ENCODE results near the gene CNTNAP5. TPM values are rescaled to one million over a fixed set of nuclear protein-coding genes. Genes with fewer than 3 reads are reported as not detected.

Gene CNTNAP5
- total and polyA plus RNA-seq, 4 donors = not detected

DNA sequence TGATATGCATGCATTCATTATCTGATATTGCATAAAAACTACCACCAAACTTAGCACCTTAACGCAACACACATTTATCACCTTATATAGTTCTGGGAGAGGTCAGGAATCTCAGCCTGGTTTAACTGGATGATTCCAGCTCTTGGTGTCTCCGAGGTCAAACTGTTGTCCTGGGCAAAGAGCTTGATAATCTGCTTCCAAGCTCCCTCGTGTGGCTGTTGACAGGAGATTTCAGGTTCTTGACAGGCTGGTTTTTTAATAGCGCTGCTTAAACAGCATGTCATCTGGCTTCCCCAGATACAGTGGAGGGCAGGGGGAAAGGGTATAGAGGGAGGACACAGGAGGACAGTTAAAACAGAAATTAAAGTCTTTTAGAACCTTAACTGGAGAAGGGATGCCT is 785.0 kb downstream of the CNTNAP5 start:
- H3K27ac ChIP-seq (ENCODE audit: low read depth in 1 of 2, low read length in 2 of 2) = no peak overlapping the region
- no peaks in the 10 kb centered on the region for H3K9me3 ChIP-seq (ENCODE audit: control insufficient read depth in 4 of 4, low read length in 3 of 4)
- TF ChIP-seq FOXA2 (IDR thresholded peaks at IDR 0.05) (no peak), JUND (IDR thresholded peaks at IDR 0.05) (no peak), RAD21 (IDR thresholded peaks at IDR 0.05) (peak; percentile 82 to 86), TAF1 (conservative IDR thresholded peaks at IDR 0.05) (no peak), HNF4A (conservative IDR thresholded peaks at IDR 0.05) (peak in 1 of 2 donors; percentile 21), SP1 (IDR thresholded peaks at IDR 0.05) (no peak), RXRA (IDR thresholded peaks at IDR 0.05) (peak; percentile 15 to 43)
- TF ChIP-seq, protein P1, sequence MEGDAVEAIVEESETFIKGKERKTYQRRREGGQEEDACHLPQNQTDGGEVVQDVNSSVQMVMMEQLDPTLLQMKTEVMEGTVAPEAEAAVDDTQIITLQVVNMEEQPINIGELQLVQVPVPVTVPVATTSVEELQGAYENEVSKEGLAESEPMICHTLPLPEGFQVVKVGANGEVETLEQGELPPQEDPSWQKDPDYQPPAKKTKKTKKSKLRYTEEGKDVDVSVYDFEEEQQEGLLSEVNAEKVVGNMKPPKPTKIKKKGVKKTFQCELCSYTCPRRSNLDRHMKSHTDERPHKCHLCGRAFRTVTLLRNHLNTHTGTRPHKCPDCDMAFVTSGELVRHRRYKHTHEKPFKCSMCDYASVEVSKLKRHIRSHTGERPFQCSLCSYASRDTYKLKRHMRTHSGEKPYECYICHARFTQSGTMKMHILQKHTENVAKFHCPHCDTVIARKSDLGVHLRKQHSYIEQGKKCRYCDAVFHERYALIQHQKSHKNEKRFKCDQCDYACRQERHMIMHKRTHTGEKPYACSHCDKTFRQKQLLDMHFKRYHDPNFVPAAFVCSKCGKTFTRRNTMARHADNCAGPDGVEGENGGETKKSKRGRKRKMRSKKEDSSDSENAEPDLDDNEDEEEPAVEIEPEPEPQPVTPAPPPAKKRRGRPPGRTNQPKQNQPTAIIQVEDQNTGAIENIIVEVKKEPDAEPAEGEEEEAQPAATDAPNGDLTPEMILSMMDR (IDR thresholded peaks at IDR 0.05; ENCODE audit: low read depth, low read length, missing input control) = peak; percentile 42
- TF ChIP-seq, protein P2, sequence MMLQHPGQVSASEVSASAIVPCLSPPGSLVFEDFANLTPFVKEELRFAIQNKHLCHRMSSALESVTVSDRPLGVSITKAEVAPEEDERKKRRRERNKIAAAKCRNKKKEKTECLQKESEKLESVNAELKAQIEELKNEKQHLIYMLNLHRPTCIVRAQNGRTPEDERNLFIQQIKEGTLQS (IDR thresholded peaks at IDR 0.05) = no peak
- 14% methylated on average over 4 of the region's 4 CpGs for WGBS
- H3K4me3 ChIP-seq (ENCODE audit: low read depth in 1 of 3, low read length in 3 of 3) = no peak overlapping the region
- H3K9ac ChIP-seq (ENCODE audit: low read depth in 1 of 2, low read length in 2 of 2) = no peak overlapping the region
- no peaks in the 10 kb centered on the region for H3K4me1 ChIP-seq (ENCODE audit: control insufficient read depth in 4 of 4, insufficient read depth in 4 of 4, low read length in 3 of 4)
- no peaks in the 10 kb centered on the region for H3K36me3 ChIP-seq (ENCODE audit: control insufficient read depth in 4 of 4, insufficient read depth in 3 of 4, low read depth in 1 of 4, low read length in 3 of 4)
- H3K27me3 ChIP-seq (ENCODE audit: control insufficient read depth in 4 of 4, insufficient read depth in 4 of 4, low read length in 3 of 4) = no peaks in the 10 kb centered on the region
- DNase-seq (ENCODE audit: low spot score) = no peak

DNA sequence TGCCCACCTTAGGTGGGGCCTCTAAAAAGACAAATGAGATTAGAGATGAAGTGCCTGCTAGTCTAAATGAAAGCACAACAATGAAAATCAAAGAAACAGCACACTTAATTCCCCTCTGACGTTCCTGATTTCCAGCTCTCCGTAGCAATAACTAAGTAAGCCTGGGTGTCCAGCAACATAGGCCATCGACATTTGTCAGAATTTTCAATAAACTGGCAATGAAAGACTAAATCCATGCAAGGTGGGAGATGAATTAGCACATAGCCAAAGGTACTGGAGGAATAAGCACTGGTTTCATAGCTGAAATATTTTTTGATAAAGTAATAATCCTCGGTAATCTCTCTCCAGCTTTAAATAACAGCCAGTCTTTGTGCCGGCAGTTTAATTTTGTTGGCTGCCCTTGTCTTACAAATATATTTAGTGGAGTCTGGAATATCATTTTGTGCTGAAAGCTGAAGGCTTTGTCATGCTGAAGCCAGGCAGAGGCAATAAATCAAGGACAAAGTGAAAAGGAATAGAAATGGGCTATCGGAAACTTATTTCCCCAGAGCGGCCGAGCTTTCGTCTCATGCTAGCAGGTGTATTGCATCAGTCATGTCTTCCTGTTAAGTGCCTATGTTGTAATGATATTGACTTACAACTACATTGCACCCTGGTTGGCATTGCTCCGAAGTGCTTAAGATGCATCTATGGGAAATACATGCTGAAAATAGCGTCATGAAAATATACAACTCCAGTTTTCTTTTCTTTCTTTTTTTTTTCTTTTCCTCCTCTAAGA is 790.1 kb downstream of the CNTNAP5 start:
- TF ChIP-seq, protein P2 (IDR thresholded peaks at IDR 0.05) = no peak
- TF ChIP-seq SP1 (IDR thresholded peaks at IDR 0.05) = no peak
- TF ChIP-seq, protein P3, sequence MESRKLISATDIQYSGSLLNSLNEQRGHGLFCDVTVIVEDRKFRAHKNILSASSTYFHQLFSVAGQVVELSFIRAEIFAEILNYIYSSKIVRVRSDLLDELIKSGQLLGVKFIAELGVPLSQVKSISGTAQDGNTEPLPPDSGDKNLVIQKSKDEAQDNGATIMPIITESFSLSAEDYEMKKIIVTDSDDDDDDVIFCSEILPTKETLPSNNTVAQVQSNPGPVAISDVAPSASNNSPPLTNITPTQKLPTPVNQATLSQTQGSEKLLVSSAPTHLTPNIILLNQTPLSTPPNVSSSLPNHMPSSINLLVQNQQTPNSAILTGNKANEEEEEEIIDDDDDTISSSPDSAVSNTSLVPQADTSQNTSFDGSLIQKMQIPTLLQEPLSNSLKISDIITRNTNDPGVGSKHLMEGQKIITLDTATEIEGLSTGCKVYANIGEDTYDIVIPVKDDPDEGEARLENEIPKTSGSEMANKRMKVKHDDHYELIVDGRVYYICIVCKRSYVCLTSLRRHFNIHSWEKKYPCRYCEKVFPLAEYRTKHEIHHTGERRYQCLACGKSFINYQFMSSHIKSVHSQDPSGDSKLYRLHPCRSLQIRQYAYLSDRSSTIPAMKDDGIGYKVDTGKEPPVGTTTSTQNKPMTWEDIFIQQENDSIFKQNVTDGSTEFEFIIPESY (IDR thresholded peaks at IDR 0.05) = no peak
- no peak for TF ChIP-seq EGR1 (IDR thresholded peaks at IDR 0.05; ENCODE audit: low read depth in 2 of 2)
- TF ChIP-seq YY1 (IDR thresholded peaks at IDR 0.05) = no peak
- no peak for TF ChIP-seq JUND (IDR thresholded peaks at IDR 0.05)
- TF ChIP-seq RAD21 (IDR thresholded peaks at IDR 0.05) = no peak
- no peak for TF ChIP-seq FOXA2 (IDR thresholded peaks at IDR 0.05)
- TF ChIP-seq HNF4A (conservative IDR thresholded peaks at IDR 0.05) = no peak
- no peak for TF ChIP-seq FOXA1 (IDR thresholded peaks at IDR 0.05)
- TF ChIP-seq, protein P4, sequence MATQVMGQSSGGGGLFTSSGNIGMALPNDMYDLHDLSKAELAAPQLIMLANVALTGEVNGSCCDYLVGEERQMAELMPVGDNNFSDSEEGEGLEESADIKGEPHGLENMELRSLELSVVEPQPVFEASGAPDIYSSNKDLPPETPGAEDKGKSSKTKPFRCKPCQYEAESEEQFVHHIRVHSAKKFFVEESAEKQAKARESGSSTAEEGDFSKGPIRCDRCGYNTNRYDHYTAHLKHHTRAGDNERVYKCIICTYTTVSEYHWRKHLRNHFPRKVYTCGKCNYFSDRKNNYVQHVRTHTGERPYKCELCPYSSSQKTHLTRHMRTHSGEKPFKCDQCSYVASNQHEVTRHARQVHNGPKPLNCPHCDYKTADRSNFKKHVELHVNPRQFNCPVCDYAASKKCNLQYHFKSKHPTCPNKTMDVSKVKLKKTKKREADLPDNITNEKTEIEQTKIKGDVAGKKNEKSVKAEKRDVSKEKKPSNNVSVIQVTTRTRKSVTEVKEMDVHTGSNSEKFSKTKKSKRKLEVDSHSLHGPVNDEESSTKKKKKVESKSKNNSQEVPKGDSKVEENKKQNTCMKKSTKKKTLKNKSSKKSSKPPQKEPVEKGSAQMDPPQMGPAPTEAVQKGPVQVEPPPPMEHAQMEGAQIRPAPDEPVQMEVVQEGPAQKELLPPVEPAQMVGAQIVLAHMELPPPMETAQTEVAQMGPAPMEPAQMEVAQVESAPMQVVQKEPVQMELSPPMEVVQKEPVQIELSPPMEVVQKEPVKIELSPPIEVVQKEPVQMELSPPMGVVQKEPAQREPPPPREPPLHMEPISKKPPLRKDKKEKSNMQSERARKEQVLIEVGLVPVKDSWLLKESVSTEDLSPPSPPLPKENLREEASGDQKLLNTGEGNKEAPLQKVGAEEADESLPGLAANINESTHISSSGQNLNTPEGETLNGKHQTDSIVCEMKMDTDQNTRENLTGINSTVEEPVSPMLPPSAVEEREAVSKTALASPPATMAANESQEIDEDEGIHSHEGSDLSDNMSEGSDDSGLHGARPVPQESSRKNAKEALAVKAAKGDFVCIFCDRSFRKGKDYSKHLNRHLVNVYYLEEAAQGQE (IDR thresholded peaks at IDR 0.05) = no peak
- TF ChIP-seq, protein P1 (IDR thresholded peaks at IDR 0.05; ENCODE audit: low read depth, low read length, missing input control) = no peak
- TF ChIP-seq HNF4G (IDR thresholded peaks at IDR 0.05) = no peak
- H3K9ac ChIP-seq (ENCODE audit: low read depth in 1 of 2, low read length in 2 of 2) = no peak overlapping the region
- WGBS = 86% methylated on average over 11 of the region's 11 CpGs

More for the DNA sequence above, 790.1 kb downstream of the CNTNAP5 start:
- no peak overlapping the region for H3K27ac ChIP-seq (ENCODE audit: low read depth in 1 of 2, low read length in 2 of 2)
- no peaks in the 10 kb centered on the region for H3K4me1 ChIP-seq (ENCODE audit: control insufficient read depth in 4 of 4, insufficient read depth in 4 of 4, low read length in 3 of 4)
- no peaks in the 10 kb centered on the region for H3K9me3 ChIP-seq (ENCODE audit: control insufficient read depth in 4 of 4, low read length in 3 of 4)
- H3K4me3 ChIP-seq (ENCODE audit: low read depth in 1 of 3, low read length in 3 of 3) = no peak overlapping the region
- DNase-seq (ENCODE audit: low spot score) = no peak
- no peaks in the 10 kb centered on the region for H3K27me3 ChIP-seq (ENCODE audit: control insufficient read depth in 4 of 4, insufficient read depth in 4 of 4, low read length in 3 of 4)
- H3K36me3 ChIP-seq (ENCODE audit: control insufficient read depth in 4 of 4, insufficient read depth in 3 of 4, low read depth in 1 of 4, low read length in 3 of 4) = no peaks in the 10 kb centered on the region
